ENCODE results near the gene PLEKHA8.

GRCh38 chr7:30157204-30157603, 129.0 kb downstream of the PLEKHA8 start:
- TF ChIP-seq POLR2A (IDR thresholded peaks at IDR 0.05) (no peak), CTCF (IDR thresholded peaks at IDR 0.05) (no peak), POLR2AphosphoS5 (IDR thresholded peaks at IDR 0.05) (no peak), EP300 (IDR thresholded peaks at IDR 0.05) (no peak)

Data from suprapubic skin (tissue), 4 donors.